ENCODE results near the gene CACNA1C.

- TF ChIP-seq, protein P1, sequence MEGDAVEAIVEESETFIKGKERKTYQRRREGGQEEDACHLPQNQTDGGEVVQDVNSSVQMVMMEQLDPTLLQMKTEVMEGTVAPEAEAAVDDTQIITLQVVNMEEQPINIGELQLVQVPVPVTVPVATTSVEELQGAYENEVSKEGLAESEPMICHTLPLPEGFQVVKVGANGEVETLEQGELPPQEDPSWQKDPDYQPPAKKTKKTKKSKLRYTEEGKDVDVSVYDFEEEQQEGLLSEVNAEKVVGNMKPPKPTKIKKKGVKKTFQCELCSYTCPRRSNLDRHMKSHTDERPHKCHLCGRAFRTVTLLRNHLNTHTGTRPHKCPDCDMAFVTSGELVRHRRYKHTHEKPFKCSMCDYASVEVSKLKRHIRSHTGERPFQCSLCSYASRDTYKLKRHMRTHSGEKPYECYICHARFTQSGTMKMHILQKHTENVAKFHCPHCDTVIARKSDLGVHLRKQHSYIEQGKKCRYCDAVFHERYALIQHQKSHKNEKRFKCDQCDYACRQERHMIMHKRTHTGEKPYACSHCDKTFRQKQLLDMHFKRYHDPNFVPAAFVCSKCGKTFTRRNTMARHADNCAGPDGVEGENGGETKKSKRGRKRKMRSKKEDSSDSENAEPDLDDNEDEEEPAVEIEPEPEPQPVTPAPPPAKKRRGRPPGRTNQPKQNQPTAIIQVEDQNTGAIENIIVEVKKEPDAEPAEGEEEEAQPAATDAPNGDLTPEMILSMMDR (conservative IDR thresholded peaks at IDR 0.05; ENCODE audit: low read length), result no peak
- TF ChIP-seq EZH2phosphoT487 (IDR thresholded peaks at IDR 0.05; ENCODE audit: borderline replicate concordance, low read depth, low read length), result no peak
Measured at GRCh38 chr12:2283916-2284315, 231.1 kb downstream of the CACNA1C start.
